Measurements from ENCODE around the gene MGAT3.

MGAT3 gene

DNA sequence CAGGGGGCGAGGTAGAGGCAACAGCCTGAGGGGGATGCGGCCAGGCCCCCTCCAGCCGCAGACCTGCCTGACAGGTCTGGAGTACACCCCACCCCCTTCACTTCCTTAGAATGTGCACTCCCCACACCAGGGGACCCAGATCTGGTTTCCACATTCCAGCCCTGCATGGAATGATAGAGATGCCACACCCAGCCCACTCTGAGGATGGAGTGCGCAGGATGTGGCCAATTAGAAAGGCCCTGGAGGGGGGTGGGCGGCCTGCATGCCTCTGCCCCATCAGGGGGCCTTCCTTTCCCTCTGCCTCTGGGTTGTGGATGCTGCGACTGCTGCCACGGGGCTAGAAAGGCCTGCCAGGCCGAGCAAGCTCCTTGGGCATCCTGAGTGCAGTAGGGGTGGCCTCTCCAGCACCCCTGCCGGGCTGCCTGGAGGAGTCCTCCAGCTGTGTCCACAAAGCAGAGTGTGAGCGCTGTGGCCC, 28.2 kb upstream of the MGAT3 start:
- no peak for DNase-seq (ENCODE audit: low read depth)

DNA sequence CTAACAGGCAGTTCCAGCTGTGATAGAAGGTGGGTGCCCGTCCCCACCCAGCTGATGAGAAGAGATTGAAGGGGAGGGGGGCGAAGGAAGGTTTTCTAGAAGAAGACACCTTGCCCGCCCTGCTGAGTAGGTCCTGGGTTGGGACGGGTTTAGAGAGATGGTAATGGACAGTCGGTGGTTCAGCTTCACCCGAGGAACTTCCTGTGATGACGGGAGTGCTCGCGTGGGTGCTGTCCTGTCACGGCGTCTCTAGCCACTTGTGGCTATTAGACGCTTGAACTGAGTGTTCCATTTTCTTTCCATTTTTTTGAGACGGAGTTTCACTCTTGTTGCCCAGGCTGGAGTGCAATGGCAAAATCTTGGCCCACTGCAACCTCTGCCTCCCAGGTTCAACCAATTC, 27.6 kb upstream of the MGAT3 start:
- no peak for DNase-seq (ENCODE audit: low read depth)

DNA sequence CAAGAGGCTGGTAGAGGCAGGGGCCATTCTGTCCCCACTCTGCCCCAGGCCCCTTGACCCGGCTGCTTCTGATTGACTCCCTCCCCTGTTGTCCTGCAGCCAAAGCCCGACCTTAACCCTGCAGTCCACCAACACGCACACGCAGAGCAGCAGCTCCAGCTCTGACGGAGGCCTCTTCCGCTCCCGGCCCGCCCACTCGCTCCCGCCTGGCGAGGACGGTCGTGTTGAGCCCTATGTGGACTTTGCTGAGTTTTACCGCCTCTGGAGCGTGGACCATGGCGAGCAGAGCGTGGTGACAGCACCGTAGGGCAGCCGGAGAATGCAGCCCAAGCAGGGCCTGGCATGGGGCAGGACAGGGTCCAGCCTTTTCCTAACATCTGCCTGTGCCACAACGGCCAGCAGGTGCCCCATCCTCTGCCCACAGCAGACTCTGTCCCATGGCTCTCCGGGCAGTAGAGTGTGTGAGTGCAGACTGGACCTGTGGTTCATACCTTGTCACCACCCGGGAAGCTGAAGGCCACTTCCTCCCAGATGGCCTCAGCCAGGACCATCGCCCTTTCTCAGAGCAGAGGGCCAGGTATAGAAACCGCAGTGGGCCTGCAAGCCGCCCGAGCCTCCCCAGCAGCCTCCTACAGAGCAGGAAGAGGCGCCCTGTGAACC, 26.8 kb upstream of the MGAT3 start:
- no peak for DNase-seq (ENCODE audit: low read depth)

DNA sequence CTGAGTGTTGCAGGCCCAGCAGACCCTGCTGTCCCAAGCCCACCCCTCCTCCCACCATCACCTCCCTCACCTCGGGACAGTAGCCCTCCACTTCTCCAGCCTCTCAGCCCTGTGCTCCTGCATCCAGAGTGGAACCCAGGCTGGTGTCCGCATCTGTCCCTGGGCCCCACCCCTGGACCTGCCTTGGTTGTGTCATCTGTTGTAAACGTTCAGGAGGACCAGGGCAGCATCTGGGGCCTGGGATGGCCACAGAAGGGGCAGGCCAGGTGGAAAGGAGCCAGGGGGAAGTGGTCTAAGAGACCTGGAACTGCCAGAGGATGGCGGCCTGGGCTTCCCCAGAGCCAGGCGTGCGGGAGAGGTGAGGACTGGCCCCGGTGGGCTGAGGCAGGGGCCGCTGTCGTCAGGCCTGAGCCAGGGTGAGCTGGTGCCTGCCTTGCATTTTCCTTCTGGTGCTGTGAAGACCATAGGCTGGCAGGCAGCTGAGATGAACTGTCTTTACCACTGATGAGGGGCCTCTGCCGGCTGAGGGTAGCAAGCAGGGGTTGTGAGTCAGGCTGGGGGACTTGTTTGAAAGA, 26.1 kb upstream of the MGAT3 start:
- no peak for DNase-seq (ENCODE audit: low read depth)

DNA sequence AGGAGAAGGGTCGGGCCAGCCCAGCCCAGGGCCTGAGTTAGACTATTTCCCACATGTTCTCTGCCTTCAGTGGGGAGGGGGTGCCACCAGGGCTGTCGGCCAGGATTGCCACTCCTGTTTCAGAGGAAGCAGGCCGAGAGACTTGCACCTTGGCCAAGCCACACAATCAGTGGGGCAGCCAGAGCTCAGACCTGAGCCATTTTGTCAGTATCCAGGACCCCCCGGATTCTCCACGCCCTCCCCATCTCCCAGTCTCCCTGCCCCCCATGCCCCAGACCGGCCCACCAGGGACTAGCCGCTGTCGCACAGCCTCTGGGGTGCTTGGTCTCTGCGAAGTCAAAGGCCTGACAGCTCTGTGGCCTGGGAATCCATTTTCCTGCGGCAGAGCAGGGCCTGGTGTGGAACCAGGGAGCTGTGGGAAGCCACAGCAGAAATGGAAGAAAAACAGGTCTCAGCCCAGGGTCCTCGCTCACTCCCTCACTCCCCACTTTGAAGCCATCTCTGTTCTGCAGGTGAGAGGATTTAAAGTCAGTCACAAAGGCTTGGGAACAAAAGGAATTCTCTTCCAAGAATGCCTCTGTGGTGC, 25.5 kb upstream of the MGAT3 start:
- DNase-seq (ENCODE audit: low read depth): no peak

DNA sequence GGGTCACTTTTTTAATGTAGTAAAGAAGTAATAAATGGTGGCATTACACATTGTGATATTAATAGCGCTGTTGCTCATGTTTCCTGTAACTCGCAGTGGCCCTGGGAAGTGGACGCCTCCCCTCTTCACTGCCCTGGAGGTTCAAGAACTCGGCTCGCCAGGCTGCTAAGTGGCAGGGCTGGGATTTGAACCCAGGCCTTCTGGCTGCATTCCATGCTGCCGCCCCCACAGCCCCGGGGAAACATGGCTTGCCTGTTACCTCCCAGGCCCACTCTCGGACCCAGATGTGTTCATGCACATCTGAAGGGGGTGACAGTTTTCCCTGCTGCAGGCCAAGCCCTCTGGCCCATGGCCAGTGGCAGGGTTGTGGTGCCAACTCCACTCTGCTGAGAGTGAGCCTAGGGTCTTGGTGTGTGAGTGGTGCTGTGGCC, 25.0 kb upstream of the MGAT3 start:
- no peak for DNase-seq (ENCODE audit: low read depth)

DNA sequence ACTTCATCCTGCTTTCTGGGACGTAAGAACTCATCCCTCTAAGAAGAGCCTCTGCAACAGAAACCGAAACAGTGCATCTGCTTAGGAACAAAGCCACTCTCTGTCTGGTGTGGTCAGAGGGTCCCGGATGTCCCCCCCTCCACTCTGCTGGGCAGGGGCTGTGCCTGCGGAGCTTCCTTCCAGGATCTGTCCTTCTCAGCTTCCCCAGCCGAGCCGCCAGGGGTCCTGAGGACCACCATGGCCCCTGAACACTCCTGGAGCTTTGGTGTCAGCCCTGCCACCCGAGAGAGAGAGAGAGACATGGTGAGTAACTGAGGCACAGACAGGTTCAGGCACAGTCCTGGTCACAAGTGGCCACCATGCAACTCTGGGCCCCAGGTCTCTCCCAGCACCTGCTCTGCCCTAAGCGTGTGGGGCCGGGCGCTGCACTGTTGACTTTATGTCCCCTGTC, 24.4 kb upstream of the MGAT3 start:
- DNase-seq (ENCODE audit: low read depth): no peak

DNA sequence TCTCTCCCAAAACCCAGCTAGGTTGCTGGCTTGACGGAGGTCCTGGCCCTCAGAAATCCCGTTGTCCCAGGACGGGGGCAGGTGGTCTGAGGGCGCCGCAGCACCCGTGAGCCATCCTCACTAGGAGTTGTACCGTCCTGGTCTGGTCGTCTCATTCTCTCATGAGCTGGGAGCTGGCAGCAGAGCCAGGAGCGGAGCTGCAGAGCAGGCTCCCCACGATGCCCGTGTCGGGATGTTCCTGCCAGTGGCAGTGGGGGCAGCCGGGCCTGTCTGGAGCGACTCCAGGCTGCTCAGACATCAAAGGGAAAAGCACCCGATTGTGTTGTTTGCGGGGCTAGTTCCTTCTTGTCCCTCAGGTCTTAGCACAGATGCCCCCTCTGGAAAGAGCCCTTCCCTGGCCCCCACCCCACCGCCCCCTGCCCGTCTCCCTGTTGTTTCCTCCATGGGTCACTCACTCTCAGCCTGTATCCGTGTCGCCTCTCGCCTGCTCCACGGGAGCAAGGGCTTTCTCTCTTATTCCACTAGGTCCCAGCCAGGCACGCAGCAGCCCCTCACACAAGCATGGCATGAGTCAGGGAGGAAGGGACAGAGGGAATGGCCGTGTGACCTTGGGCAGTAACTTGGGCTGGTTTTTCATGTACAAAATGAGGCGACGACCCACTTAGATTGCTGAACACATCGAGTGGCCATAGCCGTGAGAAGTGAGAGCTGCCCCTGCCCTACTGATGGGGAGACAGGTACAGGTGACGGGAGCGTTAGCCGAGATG, 23.2 kb upstream of the MGAT3 start:
- no peak for DNase-seq (ENCODE audit: low read depth)

DNA sequence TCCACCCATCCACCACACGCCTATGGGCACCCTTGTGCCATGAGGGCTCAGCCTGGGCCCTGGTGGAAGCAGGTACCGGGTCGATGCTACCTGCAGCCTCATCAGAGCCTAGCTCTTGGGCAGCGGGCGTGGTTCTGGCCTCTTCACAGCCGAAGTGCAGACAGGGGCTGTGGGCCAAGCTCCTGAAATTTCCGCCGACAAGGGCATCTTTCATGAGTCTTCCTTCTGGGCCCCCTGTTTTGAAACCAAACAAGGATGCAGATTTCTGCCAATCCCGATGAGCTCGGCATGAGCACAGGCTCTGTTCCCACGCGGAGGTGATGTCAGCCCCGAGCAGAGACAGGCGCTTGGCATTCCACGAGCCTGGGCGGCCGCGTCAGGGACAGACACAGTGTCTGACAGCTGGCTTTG, 22.6 kb upstream of the MGAT3 start:
- DNase-seq (ENCODE audit: low read depth): no peak

DNA sequence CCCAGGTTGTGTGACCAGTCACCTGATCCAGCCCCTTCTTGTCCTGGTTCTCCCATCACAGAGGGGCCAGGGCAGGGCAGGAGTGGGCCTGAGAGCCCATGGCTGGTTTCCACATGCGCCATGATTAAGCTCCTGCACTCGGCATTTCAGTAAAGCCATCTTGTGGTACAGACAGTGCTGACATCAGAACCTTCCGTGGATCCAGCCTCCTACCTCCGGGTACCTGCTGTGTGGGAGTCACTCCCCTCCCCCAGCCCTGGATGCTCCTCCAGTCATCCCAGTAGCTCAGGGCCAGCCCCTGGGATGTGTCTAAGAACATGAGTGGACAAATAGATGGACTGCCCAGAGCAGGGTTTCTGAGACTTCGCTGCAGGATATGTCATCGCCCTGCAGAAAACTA, 22.1 kb upstream of the MGAT3 start:
- DNase-seq (ENCODE audit: low read depth): no peak

DNA sequence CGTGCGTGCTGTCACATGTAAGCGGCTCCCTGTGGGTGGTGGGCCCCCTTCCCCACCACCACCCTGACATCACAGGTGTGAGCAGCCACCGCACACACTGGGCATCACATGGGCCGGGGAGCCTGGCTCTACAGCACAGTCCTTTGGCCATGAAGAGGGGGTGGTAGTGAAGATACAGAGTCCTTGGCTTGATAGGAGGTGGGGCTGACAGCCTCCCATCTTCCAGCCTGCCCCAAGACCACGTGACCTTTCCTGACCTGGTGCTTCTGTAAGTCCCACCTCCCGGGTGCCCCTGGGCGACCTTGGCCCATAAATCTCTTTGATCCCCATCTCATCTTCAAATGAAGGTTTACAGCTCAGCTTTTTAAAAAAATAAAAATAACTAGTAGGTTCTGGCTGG, 21.2 kb upstream of the MGAT3 start:
- DNase-seq (ENCODE audit: low read depth): no peak

DNA sequence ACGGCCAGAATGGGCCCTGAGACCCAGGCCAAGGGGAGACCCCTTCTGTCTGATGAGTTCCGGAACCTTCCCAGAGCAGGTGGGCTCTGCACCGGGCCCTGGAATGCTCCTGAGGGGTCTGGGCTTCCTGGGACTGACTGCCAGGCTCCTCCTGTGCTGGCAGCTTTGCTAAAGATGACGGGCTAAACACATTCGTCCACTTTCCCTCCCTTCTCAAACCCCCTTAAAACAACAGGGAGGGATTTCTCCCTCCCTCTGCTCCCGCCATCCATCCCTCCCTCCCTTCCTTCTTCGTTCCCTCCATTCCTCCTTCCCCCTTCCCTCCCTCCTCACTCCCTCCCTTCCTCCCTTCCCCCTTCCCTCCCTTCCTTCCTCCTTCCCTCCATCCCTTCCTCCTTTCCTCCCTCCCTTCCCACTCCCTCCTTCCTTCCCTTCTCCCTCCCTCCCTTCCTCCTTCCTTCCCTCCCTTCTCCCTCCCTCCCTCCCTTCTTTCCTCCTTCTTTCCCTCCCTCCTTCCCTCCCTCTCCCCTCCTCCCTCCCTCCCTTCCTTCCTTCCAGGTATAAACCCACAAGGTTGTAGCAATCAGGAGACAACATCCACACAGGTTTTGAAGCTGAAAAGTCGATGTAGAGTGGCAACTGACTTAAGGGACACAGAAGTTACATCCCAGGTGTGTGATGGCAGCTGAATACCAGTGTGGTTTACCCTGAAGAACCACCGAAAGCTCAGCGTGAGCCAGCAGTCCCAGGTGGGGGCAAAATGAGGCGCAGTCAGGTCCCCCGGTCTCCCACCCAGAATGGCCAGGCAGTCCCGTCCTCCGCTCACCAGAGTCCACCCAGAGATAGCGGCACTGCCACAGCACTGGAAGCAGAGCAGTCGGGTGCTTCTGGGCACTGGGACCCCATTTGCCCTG, 18.8 kb upstream of the MGAT3 start:
- DNase-seq (ENCODE audit: low read depth): no peak

DNA sequence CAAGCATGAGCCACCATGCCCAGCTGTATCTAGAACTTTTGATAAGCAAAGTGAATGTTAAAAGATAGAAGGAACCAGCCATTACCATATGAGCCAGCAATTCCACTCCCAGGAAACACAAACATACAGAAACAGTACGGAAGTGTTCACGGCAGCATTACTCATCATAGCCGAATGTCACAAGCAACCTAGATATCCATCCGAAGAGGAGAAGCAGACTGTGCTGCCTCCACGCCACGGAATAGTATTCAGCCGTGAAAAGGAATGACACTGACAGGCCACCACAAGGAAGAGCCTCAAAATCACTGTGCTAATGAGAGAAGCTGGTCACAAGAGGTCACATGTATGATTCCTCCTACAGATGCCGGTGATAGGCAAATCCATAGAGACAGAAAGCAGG, 17.6 kb upstream of the MGAT3 start:
- DNase-seq (ENCODE audit: low read depth): no peak

DNA sequence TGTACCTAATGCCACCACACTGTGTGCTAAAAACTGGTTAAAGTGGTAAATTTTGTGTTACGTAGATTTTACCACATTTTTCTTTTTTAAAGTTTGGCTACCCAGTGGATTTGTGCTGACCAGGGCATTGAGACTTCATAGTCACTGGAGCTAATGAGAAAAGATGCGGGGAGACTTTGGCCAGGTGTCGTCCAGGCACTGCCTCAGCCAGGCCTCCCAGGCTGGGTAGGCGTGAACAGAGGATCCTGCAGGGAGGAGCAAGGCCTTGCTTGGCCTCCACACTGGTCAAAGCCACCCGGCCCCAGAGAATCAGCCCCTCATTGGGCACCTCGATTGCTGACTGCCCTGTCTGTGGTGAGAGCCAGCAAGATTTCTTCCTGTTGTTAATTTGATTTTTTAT, 13.4 kb upstream of the MGAT3 start:
- DNase-seq (ENCODE audit: low read depth): no peak

DNA sequence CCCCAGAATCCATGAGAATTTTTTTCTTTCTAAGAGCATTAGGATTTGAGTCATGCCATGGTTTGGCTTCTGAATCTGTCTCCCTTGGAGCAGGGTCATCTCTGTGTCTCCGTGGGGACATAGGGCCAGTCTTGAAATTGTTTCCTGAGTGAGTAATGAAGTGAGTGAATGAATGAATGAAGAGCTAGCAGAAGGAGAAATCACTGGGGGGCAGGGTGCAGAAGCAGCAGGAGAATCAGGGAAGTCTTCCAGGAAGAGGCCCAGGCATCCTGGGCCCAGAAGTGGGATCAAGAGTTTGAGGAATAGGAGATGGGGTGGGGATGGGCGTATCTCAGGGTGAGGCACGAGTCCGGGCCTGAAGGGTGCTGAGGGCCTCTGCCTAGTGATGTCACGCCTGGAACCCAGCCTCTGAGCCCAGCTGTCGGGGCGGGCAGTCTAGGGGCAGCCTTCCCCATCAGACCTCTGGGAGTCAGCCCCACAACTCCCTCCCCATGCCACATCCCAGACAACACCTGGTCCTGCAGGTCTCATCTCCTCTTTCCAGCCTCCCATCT, 12.5 kb upstream of the MGAT3 start:
- no peak for DNase-seq (ENCODE audit: low read depth)

DNA sequence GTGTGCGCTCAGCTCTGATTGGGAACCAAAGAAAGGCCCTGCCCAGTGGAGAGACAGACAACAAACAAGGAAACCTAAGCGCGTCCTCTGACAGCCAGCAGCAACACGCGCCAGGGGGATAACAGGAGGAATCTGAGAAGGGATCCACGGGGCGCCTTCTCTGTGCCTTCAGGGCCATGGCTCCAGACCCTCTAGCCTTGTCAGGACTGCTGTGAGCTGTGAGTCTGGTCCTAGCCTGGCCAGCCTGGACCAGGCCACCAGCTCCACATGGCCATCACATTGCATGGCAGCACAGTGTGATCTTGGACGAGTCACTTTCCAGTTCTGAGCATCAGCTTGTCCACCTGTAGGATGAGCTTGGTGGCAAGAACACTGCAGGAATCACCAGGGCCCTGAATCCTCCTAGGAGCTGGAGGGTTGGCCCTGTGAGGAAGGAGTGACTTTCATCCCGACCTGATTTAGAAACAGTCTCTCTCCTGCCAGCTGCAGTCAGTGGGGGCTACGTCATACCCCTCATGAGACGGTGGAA, 11.8 kb upstream of the MGAT3 start:
- DNase-seq (ENCODE audit: low read depth): no peak

DNA sequence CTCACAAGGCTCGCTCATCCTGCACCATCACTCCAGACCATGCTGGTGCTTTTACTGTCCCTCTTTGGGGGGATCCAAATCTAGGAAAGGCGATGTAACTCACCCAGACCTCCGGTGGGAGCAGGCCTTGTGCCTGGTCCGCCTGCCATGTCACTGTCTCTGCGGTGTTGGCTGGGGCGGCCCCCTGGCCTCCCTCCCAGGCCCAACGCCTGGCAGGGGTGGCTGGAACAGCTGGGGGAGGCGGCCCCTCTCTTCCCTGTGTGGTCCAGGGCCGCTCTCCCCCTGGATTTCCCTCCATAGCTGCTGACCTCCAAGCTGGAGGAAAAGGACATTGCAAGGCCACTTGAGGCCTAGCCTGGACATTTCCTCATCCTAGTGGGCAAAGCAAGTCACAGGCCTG, 11.1 kb upstream of the MGAT3 start:
- DNase-seq (ENCODE audit: low read depth): no peak

DNA sequence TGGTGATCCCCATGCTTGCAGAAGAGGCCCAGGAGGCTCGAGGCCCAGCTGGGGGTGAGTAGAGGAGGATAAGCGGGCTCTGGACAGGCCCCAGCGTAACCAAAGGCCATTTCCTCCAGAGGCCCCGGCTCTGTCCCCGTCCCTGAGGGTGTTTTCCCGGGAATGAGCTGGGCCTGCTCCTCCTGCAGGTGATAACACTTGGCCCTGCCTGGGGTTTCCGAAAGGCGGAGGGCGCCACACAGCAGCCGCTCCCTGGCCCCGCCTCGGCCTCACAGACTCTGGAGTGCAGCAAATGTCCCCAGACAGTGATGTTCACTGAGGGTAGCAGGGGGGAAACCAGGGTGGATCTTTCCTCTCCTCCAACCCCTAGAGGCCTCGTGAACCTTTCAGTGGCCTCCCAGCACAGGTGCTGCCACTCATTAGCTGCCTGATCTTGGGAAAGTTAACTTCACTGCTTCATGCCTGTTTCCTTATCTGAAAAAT, 10.5 kb upstream of the MGAT3 start:
- DNase-seq (ENCODE audit: low read depth): no peak

DNA sequence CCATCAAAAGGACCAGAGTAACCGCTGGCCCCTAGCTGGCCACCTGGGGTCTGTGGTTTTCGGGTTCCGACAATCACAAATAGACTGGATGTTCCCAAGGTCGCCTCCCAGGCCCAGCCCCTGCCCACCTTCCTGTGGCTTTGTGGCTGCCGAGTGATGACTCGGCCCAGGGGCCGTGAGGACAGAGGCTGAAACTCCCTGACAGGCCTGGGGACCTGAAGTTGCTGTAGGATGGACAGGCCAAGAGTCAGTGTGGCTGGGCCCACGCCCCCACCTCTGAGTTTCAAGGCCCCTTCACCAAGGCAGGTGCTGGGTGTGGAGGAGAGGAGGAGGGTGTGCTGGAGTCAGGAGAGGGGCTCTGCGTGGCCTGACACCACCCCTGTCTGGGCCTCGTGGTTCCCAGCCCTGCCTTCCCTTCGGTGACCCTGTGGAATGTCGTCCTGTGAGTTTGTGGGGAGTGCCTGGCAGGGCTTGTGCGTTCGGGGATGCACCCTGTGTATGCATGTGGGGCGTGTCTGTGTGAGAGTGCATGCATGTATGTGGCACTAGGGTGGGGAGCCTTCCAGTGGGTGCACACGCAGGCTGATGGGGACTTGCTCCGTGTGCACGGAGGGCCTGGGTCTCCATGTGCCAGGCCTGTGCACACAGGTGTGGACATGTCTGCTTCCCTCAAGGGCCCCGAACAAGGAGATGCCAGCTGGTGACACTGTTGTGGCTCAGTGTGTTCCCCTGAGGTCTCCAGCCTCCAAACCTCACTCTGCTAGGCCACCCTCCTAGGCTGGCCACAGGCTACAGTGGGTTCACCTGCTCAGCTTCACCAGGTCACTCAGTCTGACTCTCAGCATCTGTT, 8.4 kb upstream of the MGAT3 start:
- DNase-seq (ENCODE audit: low read depth): no peak

DNA sequence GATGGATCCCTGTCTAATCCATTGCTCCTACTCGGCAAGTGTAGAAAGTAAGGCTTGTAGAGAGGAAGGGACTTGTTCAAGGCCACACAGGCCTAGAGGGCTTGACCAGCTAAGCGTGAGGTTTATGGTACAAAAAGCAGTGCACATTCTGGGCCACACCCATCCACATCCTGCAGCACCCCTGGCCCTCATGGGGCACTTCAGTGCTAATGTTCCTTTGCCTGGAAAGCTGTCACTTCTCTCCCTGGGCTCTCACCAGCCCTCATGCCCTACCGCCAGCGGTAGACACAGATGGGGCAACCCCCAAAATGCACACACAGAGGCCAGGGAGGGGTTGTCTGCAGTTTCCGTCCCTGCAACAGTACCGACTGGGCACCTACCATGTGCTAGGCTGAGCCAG, 7.1 kb upstream of the MGAT3 start:
- no peak for DNase-seq (ENCODE audit: low read depth)
